ENCODE measurements around the gene AAK1.

Gene AAK1

GRCh38 chr2:69538872-69539548, 104.5 kb downstream of the AAK1 start:
- DNase-seq (ENCODE audit: low spot score): no peak

GRCh38 chr2:69538249-69538648, 105.3 kb downstream of the AAK1 start:
- no peak for DNase-seq (ENCODE audit: low spot score)

- DNase-seq (ENCODE audit: low spot score): no peak
These were observed 107.7 kb downstream of the AAK1 start for GRCh38 chr2:69535817-69536241.

GRCh38 chr2:69531186-69531585, 112.4 kb downstream of the AAK1 start:
- DNase-seq (ENCODE audit: low spot score): no peak

- DNase-seq (ENCODE audit: low spot score): no peak
These were observed 114.1 kb downstream of the AAK1 start for GRCh38 chr2:69529480-69529879.

- no peak for DNase-seq (ENCODE audit: low spot score)
These were observed 118.3 kb downstream of the AAK1 start for GRCh38 chr2:69525261-69525660.

- DNase-seq (ENCODE audit: low spot score): no peak
These were observed 118.7 kb downstream of the AAK1 start for GRCh38 chr2:69524799-69525198.

GRCh38 chr2:69521747-69522146, 121.8 kb downstream of the AAK1 start:
- DNase-seq (ENCODE audit: low spot score): no peak

GRCh38 chr2:69518841-69519240, 124.7 kb downstream of the AAK1 start:
- DNase-seq (ENCODE audit: low spot score): no peak

GRCh38 chr2:69517410-69517809, 126.1 kb downstream of the AAK1 start:
- no peak for DNase-seq (ENCODE audit: low spot score)

GRCh38 chr2:69514819-69515218, 128.7 kb downstream of the AAK1 start:
- no peak for DNase-seq (ENCODE audit: low spot score)

GRCh38 chr2:69514406-69514805, 129.1 kb downstream of the AAK1 start:
- peak; percentile 55 for DNase-seq (ENCODE audit: low spot score)

- no peak for DNase-seq (ENCODE audit: low spot score)
These were observed 131.1 kb downstream of the AAK1 start for GRCh38 chr2:69512446-69512845.

GRCh38 chr2:69510204-69510603, 133.3 kb downstream of the AAK1 start:
- no peak for DNase-seq (ENCODE audit: low spot score)

GRCh38 chr2:69509750-69510140, 133.8 kb downstream of the AAK1 start:
- no peak for DNase-seq (ENCODE audit: low spot score)

GRCh38 chr2:69509011-69509749, 134.4 kb downstream of the AAK1 start:
- no peak for DNase-seq (ENCODE audit: low spot score)

- no peak for DNase-seq (ENCODE audit: low spot score)
These were observed 137.8 kb downstream of the AAK1 start for GRCh38 chr2:69505710-69506109.

- DNase-seq (ENCODE audit: low spot score): no peak
These were observed 142.2 kb downstream of the AAK1 start for GRCh38 chr2:69501301-69501700.

GRCh38 chr2:69499966-69500365, 143.6 kb downstream of the AAK1 start:
- no peak for DNase-seq (ENCODE audit: low spot score)

- no peak for DNase-seq (ENCODE audit: low spot score)
These were observed 144.3 kb downstream of the AAK1 start for GRCh38 chr2:69499242-69499641.

GRCh38 chr2:69495861-69496260, 147.7 kb downstream of the AAK1 start:
- no peak for DNase-seq (ENCODE audit: low spot score)

- no peak for DNase-seq (ENCODE audit: low spot score)
These were observed 148.5 kb downstream of the AAK1 start for GRCh38 chr2:69495008-69495407.

- DNase-seq (ENCODE audit: low spot score): no peak
These were observed 149.4 kb downstream of the AAK1 start for GRCh38 chr2:69494126-69494525.

- no peak for DNase-seq (ENCODE audit: low spot score)
These were observed 150.3 kb downstream of the AAK1 start for GRCh38 chr2:69493268-69493667.
